ENCODE data around the gene PCMTD2. TPM values are rescaled to one million over a fixed set of nuclear protein-coding genes. Genes with fewer than 3 reads are reported as not detected.

PCMTD2 gene
- total and polyA plus RNA-seq, 2 of the 8 experiments (the other 6 are each of a cell fraction or from before 2014, with no cell fraction given) = 21.4 to 55.1 TPM

GRCh38 chr20:64219202-64219601, 36.3 kb upstream of the PCMTD2 start:
- CTCF ChIA-PET (ENCODE audit: partially characterized antibody) = interaction anchor here (1.1 to 1.3 kb wide), 3 partner anchors 9 to 99 kb away, joined by 3 to 4 read pairs (median 4); no protein-coding TSS in a partner anchor
- TF ChIP-seq RFX5 (IDR thresholded peaks at IDR 0.05; ENCODE audit: borderline replicate concordance, low read depth, low read length) (no peak), CTBP2 (IDR thresholded peaks at IDR 0.05; ENCODE audit: borderline replicate concordance, insufficient read depth, insufficient read length, low read length) (no peak), HDAC2 (IDR thresholded peaks at IDR 0.05; ENCODE audit: borderline replicate concordance in 1 of 2, low read depth in 2 of 2, low read length in 2 of 2) (no peak), RNF2 (IDR thresholded peaks at IDR 0.05; ENCODE audit: borderline replicate concordance, low read depth, low read length, missing control alignments, poor library complexity, severe bottlenecking) (no peak), POLR2A (IDR thresholded peaks at IDR 0.05; ENCODE audit: control extremely low read depth in 1 of 2, low read depth in 2 of 2, low read length in 2 of 2) (no peak), BRCA1 (IDR thresholded peaks at IDR 0.05; ENCODE audit: low read depth, low read length) (no peak), SUZ12 (IDR thresholded peaks at IDR 0.05; ENCODE audit: low read length) (no peak), CBX8 (IDR thresholded peaks at IDR 0.05; ENCODE audit: borderline replicate concordance, low read depth, low read length) (no peak), JUN (IDR thresholded peaks at IDR 0.05; ENCODE audit: low read depth, low read length) (no peak), CHD2 (IDR thresholded peaks at IDR 0.05; ENCODE audit: low read length) (no peak), FOSL1 (IDR thresholded peaks at IDR 0.05; ENCODE audit: insufficient read depth, low read depth, low read length) (no peak), MAX (IDR thresholded peaks at IDR 0.05) (no peak), KDM4A (IDR thresholded peaks at IDR 0.05; ENCODE audit: low read depth, low read length, severe bottlenecking) (no peak), JUND (IDR thresholded peaks at IDR 0.05; ENCODE audit: low read length) (no peak)

More at GRCh38 chr20:64219202-64219601, 36.3 kb upstream of the PCMTD2 start:
- Histone ChIP-seq H2BK120ac (replicated peaks; ENCODE audit: low read depth, low read length) (no peak overlapping the region), H3K56ac (replicated peaks; ENCODE audit: insufficient read length, low read depth, low read length) (no peak overlapping the region), H3K4me1 (replicated peaks in 1 of 4; ENCODE audit: control insufficient read depth in 3 of 4, insufficient read depth in 4 of 4, low read length in 3 of 4) (peaks cover 0 to 12% (median 9%) of the 10 kb centered on the region in 4 experiments; a peak in 6 of 7 replicates), H3K79me2 (ENCODE audit: control insufficient read depth in 1 of 2, insufficient read depth in 2 of 2, low read length in 2 of 2) (no peaks in the 10 kb centered on the region), H2AK5ac (ENCODE audit: low read depth, low read length) (no peak overlapping the region), H3K79me1 (ENCODE audit: low read depth, low read length) (no peaks in the 10 kb centered on the region), H3K18ac (ENCODE audit: extremely low read depth, low read length) (no peak overlapping the region), H3K4ac (replicated peaks; ENCODE audit: insufficient read length, low read depth, low read length) (no peak overlapping the region), H4K8ac (ENCODE audit: extremely low read depth, insufficient read depth, low read length) (no peak overlapping the region), H4K20me1 (replicated peaks in 1 of 2; ENCODE audit: control insufficient read depth in 1 of 2, insufficient read depth in 2 of 2, low read length in 2 of 2) (no peaks in the 10 kb centered on the region), H2BK12ac (ENCODE audit: low read depth, low read length) (no peak overlapping the region; the same call in 1 of the 2 replicates), H3K9me3 (ENCODE audit: insufficient read depth in 2 of 2, low read depth in 1 of 2, low read length in 1 of 2) (no peaks in the 10 kb centered on the region), H2AFZ (ENCODE audit: low read length) (no peak overlapping the region), H4K91ac (replicated peaks; ENCODE audit: insufficient read length, low read length) (no peak overlapping the region), H2BK5ac (ENCODE audit: low read depth, low read length) (no peak overlapping the region), H3K27me3 (replicated peaks in 1 of 4; ENCODE audit: control insufficient read depth in 3 of 4, extremely low read depth in 1 of 4, insufficient read depth in 3 of 4, low read length in 3 of 4) (no peaks in the 10 kb centered on the region), H4K5ac (ENCODE audit: insufficient read length, low read depth, low read length) (no peak overlapping the region), H3K9ac (replicated peaks in 1 of 4; ENCODE audit: extremely low read depth in 1 of 4, low read depth in 3 of 4, low read length in 3 of 4) (no peak overlapping the region), H3K4me2 (ENCODE audit: insufficient read depth in 1 of 2, low read depth in 2 of 2, low read length in 2 of 2) (no peak overlapping the region), H3K27ac (ENCODE audit: low read depth, low read length) (no peak overlapping the region), H3K14ac (ENCODE audit: insufficient read length) (no peak overlapping the region), H2BK15ac (ENCODE audit: low read length) (no peak overlapping the region), H2BK20ac (ENCODE audit: low read length) (no peak overlapping the region), H3K23me2 (ENCODE audit: low read depth, low read length) (no peaks in the 10 kb centered on the region), H3K23ac (ENCODE audit: insufficient read length) (no peak overlapping the region), H3K36me3 (ENCODE audit: control insufficient read depth in 2 of 4, insufficient read depth in 4 of 4, low read length in 3 of 4) (no peaks in the 10 kb centered on the region), H3K4me3 (ENCODE audit: extremely low read depth in 1 of 4, insufficient read depth in 2 of 4, low read depth in 3 of 4, low read length in 4 of 4) (no peak overlapping the region)
- DNase-seq (ENCODE audit: low read depth in 1 of 2, low spot score in 2 of 2) (no peak), FAIRE-seq (no peak)
- 91% methylated on average over 12 of the region's 12 CpGs; no CpG with 5 or more reads in 1 of the 2 experiments for WGBS, 2 experiments (ENCODE audit: extremely low coverage in 1 of 2, insufficient coverage in 1 of 2, insufficient read length in 1 of 2, insufficient replicate concordance in 2 of 2, low coverage in 1 of 2, low lambda C conversion rate in 2 of 2, missing lambda C conversion rate in 1 of 2)
- POLR2A ChIA-PET (ENCODE audit: partially characterized antibody) = interaction anchor here (0.8 kb wide), 1 partner anchor 16 kb away, joined by 3 read pairs; no protein-coding TSS in a partner anchor
